HepG2 (cell line): ENCODE data around the gene LEP. TPM values are rescaled to one million over a fixed set of nuclear protein-coding genes. Genes with fewer than 3 reads are reported as not detected.

Source experiments
- ATAC-seq: fragments of 200-7000 bp; cut with Tn5 transposase; 3 replicates; pipeline ENCODE4 v1.9.1; 2020; ENCODE audit warnings: mild to moderate bottlenecking, moderate library complexity
- BruUV-seq: library from RNA; stranded (reverse); fragments of 400-500 nt; replicated peaks from 2 replicates; lab custom pipeline; 2021; lab: Mats Ljungman, UMichigan
- CTCF ChIA-PET: fragments of 300-600 bp; formaldehyde crosslinking; extraction: SDS; loops from one replicate; lab custom pipeline; 2021; ENCODE audit warnings: low total read pairs, inconsistent platforms, low intra/inter-chr PET ratio; lab: Yijun Ruan, JAX
- POLR2A ChIA-PET: fragments of 350-600 bp; sonication (Branson Sonifier 250); formaldehyde crosslinking; loops from one replicate; lab custom pipeline; 2020; ENCODE audit warnings: antibody characterized with exemption, inconsistent platforms; lab: Yijun Ruan, JAX
- DNase-seq: peaks from one replicate; pipeline ENCODE4 v3.0.0-alpha.2; 2015; ENCODE audit warnings: low spot score
- FAIRE-seq: peaks from 3 replicates; lab custom pipeline; 2011; peaks lifted over from hg19 to GRCh38; lab: Jason Lieb, UNC
- H2AFZ ChIP-seq: one replicate; pipeline ENCODE4 v1.6.1; 2011; ENCODE audit warnings: low read length, inconsistent platforms
- H3K27ac ChIP-seq: fragments of 300-600 bp; 3 replicates; pipeline ENCODE4 v1.8.0; 2011; ENCODE audit warnings: mixed run types, mild to moderate bottlenecking, mixed read lengths, low read length, inconsistent platforms; ENCODE audit not compliant: insufficient read depth; ENCODE audit errors: extremely low read length
- H3K27me3 ChIP-seq, 2 experiments: fragments of 200-600 bp in 1 of 2; 2 replicates in 1 of 2; 3 replicates in 1 of 2; pipeline versions ENCODE4 v1.6.0 to v1.8.0; 2011; ENCODE audit warnings: low read length in 2 of 2, mild to moderate bottlenecking in 2 of 2, moderate library complexity in 2 of 2, inconsistent platforms in 1 of 2; ENCODE audit not compliant: insufficient read depth in 2 of 2, control insufficient read depth in 1 of 2
- H3K36me3 ChIP-seq, 2 experiments: fragments of 200-600 bp in 1 of 2; replicated peaks in 1 of 2; 2 replicates in 1 of 2; 3 replicates in 1 of 2; pipeline versions ENCODE4 v1.5.1 to v1.8.0; 2011; ENCODE audit warnings: low read length in 2 of 2, inconsistent platforms in 1 of 2; ENCODE audit not compliant: insufficient read depth in 2 of 2, control insufficient read depth in 1 of 2
- H3K4me1 ChIP-seq: 2 replicates; pipeline ENCODE4 v1.5.1; 2012; ENCODE audit warnings: low read length, inconsistent platforms; ENCODE audit not compliant: insufficient read depth
- H3K4me2 ChIP-seq: 2 replicates; pipeline ENCODE4 v1.6.0; 2011; ENCODE audit warnings: low read depth, low read length, inconsistent platforms
- H3K4me3 ChIP-seq, 3 experiments: fragments of 200-600 bp in 1 of 3; sonication (generic), shearing (Covaris generic) in 1 of 3; replicated peaks in 1 of 3; 2 replicates each; pipeline ENCODE4 v1.5.1; 2011 to 2016; ENCODE audit warnings: low read length in 3 of 3, inconsistent platforms in 2 of 3, low read depth in 2 of 3, mild to moderate bottlenecking in 2 of 3, control low read depth in 1 of 3, mixed read lengths in 1 of 3; ENCODE audit not compliant: insufficient read depth in 1 of 3
- H3K79me2 ChIP-seq: one replicate; pipeline ENCODE4 v1.6.1; 2011; ENCODE audit warnings: low read length, inconsistent platforms; ENCODE audit not compliant: insufficient read depth
- H3K9ac ChIP-seq: 2 replicates; pipeline ENCODE4 v1.6.0; 2011; ENCODE audit warnings: mild to moderate bottlenecking, low read depth, low read length, inconsistent platforms; ENCODE audit not compliant: insufficient read depth
- H3K9me3 ChIP-seq: 2 replicates; pipeline ENCODE4 v1.5.1; 2012; ENCODE audit warnings: mild to moderate bottlenecking, low read length
- H4K20me1 ChIP-seq: 2 replicates; pipeline ENCODE4 v1.6.0; 2011; ENCODE audit warnings: inconsistent platforms, mild to moderate bottlenecking, low read length, moderate library complexity; ENCODE audit not compliant: insufficient read depth
- BCLAF1 ChIP-seq: fragments of 450-650 bp; IDR thresholded peaks from 2 replicates; pipeline ENCODE4 v1.6.1; 2017; ENCODE audit warnings: mild to moderate bottlenecking
- GATAD1 ChIP-seq: IDR thresholded peaks from 2 replicates; pipeline ENCODE4 v1.6.1; 2016; ENCODE audit warnings: missing genetic modification reagents, missing compliant biosample characterization
- PHF8 ChIP-seq: sonication (generic); formaldehyde crosslinking; IDR thresholded peaks from 2 replicates; pipeline ENCODE4 v1.5.0; 2020; ENCODE audit warnings: missing genetic modification reagents
- TARDBP ChIP-seq: sonication (generic); formaldehyde crosslinking; IDR thresholded peaks from 2 replicates; pipeline ENCODE4 v1.8.0; 2022; ENCODE audit warnings: mild to moderate bottlenecking, missing genetic modification reagents
- U2AF1 ChIP-seq: fragments of 200-400 bp; formaldehyde crosslinking; optimal IDR thresholded peaks from 2 replicates; pipeline ENCODE3; 2017; ENCODE audit warnings: mild to moderate bottlenecking, low read depth, low read length
- ZBTB7A ChIP-seq: sonication (generic); formaldehyde crosslinking; IDR thresholded peaks from 2 replicates; pipeline ENCODE4 v1.8.0; 2022; ENCODE audit warnings: mild to moderate bottlenecking, missing genetic modification reagents
- ZC3H13 ChIP-seq: sonication (generic); formaldehyde crosslinking; IDR thresholded peaks from 2 replicates; pipeline ENCODE4 v1.8.1; 2023; ENCODE audit warnings: mild to moderate bottlenecking, missing genetic modification reagents, moderate library complexity
- ZNF12 ChIP-seq: sonication (generic); formaldehyde crosslinking; IDR thresholded peaks from 2 replicates; pipeline ENCODE4 v1.5.0; 2020; ENCODE audit warnings: missing genetic modification reagents
- ZNF3 ChIP-seq: IDR thresholded peaks from 2 replicates; pipeline ENCODE4 v1.7.0; 2017; ENCODE audit warnings: inconsistent platforms
- ZNF335 ChIP-seq: sonication (generic); formaldehyde crosslinking; IDR thresholded peaks from 2 replicates; pipeline ENCODE4 v1.4.0; 2020; ENCODE audit warnings: missing genetic modification reagents
- ZNF44 ChIP-seq: sonication (generic); formaldehyde crosslinking; IDR thresholded peaks from 2 replicates; pipeline ENCODE4 v1.5.1; 2020; ENCODE audit warnings: mild to moderate bottlenecking, missing genetic modification reagents
- ZNF446 ChIP-seq: sonication (generic); formaldehyde crosslinking; IDR thresholded peaks from 2 replicates; pipeline ENCODE4 v1.5.0; 2020; ENCODE audit warnings: mild to moderate bottlenecking, missing genetic modification reagents
- ZNF747 ChIP-seq: sonication (generic); formaldehyde crosslinking; IDR thresholded peaks from 2 replicates; pipeline ENCODE4 v1.8.1; 2023; ENCODE audit warnings: missing genetic modification reagents, mild to moderate bottlenecking, borderline replicate concordance
- WGBS: methylation state at CpG from one replicate; pipeline ENCODE4 v1.1.6; 2017; ENCODE audit warnings: low lambda C conversion rate; 5-methylcytosine and 5-hydroxymethylcytosine counted together
- in situ Hi-C: cut with HindIII; loops from 2 replicates; pipeline ENCODE4 v1.10.0; 2017; ENCODE audit warnings: low pct_unique_long_range_greater_than_20kb; ENCODE audit not compliant: extremely low pct_ligation_motif_present
- intact Hi-C: fragments of 100-400 bp; cut with micrococcal nuclease; formaldehyde crosslinking; loops from one replicate; pipeline ENCODE4 v1.10.0; 2022; ENCODE audit not compliant: unreplicated experiment
- polyA plus RNA-seq, 8 experiments: library from polyadenylated mRNA; depleted of rRNA in 3 of 8; stranded (reverse) in 7 of 8; unstranded in 1 of 8; fragments of >200 nt; fragmentation: Illumina TruSeq in 4 of 8; extraction: Trizol in 4 of 8; gene quantifications; 2 replicates each; pipeline versions ENCODE4 v1.2.1 to v1.2.3, GENCODE V29; 2011 to 2016; ENCODE audit warnings: low read depth in 4 of 8, missing spikeins in 1 of 8, mixed read lengths in 1 of 8; ENCODE audit not compliant: insufficient read depth in 1 of 8
- total RNA-seq, 5 experiments: library from RNA; depleted of rRNA; stranded (reverse); fragments of >200 nt; fragmentation: Illumina TruSeq; extraction: Trizol; gene quantifications; 2 replicates each; pipeline ENCODE4 v1.2.3, GENCODE V29; 2016; ENCODE audit warnings: low read depth in 1 of 5
- TF ChIP-seq, protein P1 (sequence below): sonication (generic); formaldehyde crosslinking; IDR thresholded peaks from 2 replicates; pipeline ENCODE4 v1.5.0; 2020; ENCODE audit warnings: missing genetic modification reagents

Gene LEP
- total and polyA plus RNA-seq, 2 of the 13 experiments (the other 11 are each of a cell fraction or from before 2014, with no cell fraction given) = 0.05 TPM; not detected in 1

DNA sequence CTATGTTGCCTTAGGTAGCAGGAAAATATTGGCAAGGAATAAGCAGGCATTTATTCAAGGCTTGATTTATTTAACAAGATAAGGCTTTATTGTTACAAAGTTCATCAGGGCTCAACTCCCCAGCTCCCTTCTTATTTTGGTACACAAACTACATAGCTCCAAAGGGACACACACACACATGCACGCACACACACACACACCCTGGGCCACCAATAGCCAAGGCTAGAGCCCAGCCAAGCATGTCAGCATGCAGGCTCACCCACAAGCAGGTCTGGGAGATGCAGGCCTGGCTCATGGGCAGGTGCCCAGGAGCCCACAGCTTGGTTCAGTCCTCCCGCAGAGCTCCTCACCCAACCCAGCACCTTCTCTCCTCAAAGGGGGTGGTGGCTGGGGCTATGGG lies 23.4 kb downstream of the LEP start:
- ATAC-seq (no peak), FAIRE-seq (no peak), DNase-seq (no peak)
- no peak overlapping the region for H3K9ac ChIP-seq
- in situ Hi-C loops (no loop called here), intact Hi-C loops (no loop called here)
- no TSS peak for BruUV-seq
- ChIA-PET POLR2A (no interaction called here), CTCF (no interaction called here)
- no peak for TF ChIP-seq TARDBP
- no peak for TF ChIP-seq ZBTB7A (CRISPR knock-in tag)
- no peak for TF ChIP-seq GATAD1 (CRISPR knock-in tag)
- H3K27ac ChIP-seq = no peak overlapping the region
- no peak overlapping the region for H3K4me2 ChIP-seq
- no peaks in the 10 kb centered on the region; a peak in 1 of 5 replicates for H3K27me3 ChIP-seq
- H3K79me2 ChIP-seq = no peaks in the 10 kb centered on the region
- H4K20me1 ChIP-seq = no peaks in the 10 kb centered on the region
- no peak overlapping the region for H3K4me3 ChIP-seq
- H3K4me1 ChIP-seq = peaks cover 21% of the 10 kb centered on the region
- H3K36me3 ChIP-seq = no peaks in the 10 kb centered on the region
- no peaks in the 10 kb centered on the region for H3K9me3 ChIP-seq
- no peak overlapping the region for H2AFZ ChIP-seq
- 67% methylated on average over 1 of the region's 2 CpGs for WGBS

GRCh38 chr7:128265156-128265905 lies 24.3 kb downstream of the LEP start:
- intact Hi-C loops = no loop called here
- no peaks in the 10 kb centered on the region for H3K9me3 ChIP-seq

More at GRCh38 chr7:128265156-128265905, 24.3 kb downstream of the LEP start:
- Histone ChIP-seq H3K4me1 (peaks cover 21% of the 10 kb centered on the region), H3K27ac (no peak overlapping the region), H2AFZ (no peak overlapping the region), H3K9ac (no peak overlapping the region), H3K4me2 (no peak overlapping the region), H3K27me3 (no peaks in the 10 kb centered on the region; a peak in 1 of 5 replicates), H3K36me3 (no peaks in the 10 kb centered on the region), H4K20me1 (no peaks in the 10 kb centered on the region), H3K4me3 (no peak overlapping the region), H3K79me2 (no peaks in the 10 kb centered on the region)
- ChIA-PET POLR2A (no interaction called here), CTCF (no interaction called here)
- ATAC-seq (no peak), DNase-seq (no peak), FAIRE-seq (no peak)
- no TSS peak for BruUV-seq
- TF ChIP-seq, protein P1, sequence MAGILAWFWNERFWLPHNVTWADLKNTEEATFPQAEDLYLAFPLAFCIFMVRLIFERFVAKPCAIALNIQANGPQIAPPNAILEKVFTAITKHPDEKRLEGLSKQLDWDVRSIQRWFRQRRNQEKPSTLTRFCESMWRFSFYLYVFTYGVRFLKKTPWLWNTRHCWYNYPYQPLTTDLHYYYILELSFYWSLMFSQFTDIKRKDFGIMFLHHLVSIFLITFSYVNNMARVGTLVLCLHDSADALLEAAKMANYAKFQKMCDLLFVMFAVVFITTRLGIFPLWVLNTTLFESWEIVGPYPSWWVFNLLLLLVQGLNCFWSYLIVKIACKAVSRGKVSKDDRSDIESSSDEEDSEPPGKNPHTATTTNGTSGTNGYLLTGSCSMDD (CRISPR knock-in tag) = no peak
- TF ChIP-seq BCLAF1 = no peak
- TF ChIP-seq U2AF1 = no peak
- TF ChIP-seq ZNF747 (CRISPR knock-in tag) = no peak
- no peak for TF ChIP-seq ZNF12 (CRISPR knock-in tag)
- TF ChIP-seq ZNF44 (CRISPR knock-in tag) = no peak
- no peak for TF ChIP-seq PHF8 (CRISPR knock-in tag)
- no peak for TF ChIP-seq ZNF446 (CRISPR knock-in tag)
- TF ChIP-seq ZNF3 (CRISPR knock-in tag) = no peak
- no peak for TF ChIP-seq ZC3H13 (CRISPR knock-in tag)
- TF ChIP-seq ZNF335 (CRISPR knock-in tag) = no peak
- in situ Hi-C loops = no loop called here
- 76% methylated on average over 6 of the region's 6 CpGs for WGBS
